HG03135 (cell line): ENCODE data around the gene ARHGAP24.

Experiments used
- ATAC-seq: cut with Tn5 transposase; IDR thresholded peaks from one replicate; pipeline ENCODE4 v1.9.1; 2021; ENCODE audit warnings: mild to moderate bottlenecking, moderate library complexity; ENCODE audit not compliant: unreplicated experiment

ARHGAP24 gene

DNA sequence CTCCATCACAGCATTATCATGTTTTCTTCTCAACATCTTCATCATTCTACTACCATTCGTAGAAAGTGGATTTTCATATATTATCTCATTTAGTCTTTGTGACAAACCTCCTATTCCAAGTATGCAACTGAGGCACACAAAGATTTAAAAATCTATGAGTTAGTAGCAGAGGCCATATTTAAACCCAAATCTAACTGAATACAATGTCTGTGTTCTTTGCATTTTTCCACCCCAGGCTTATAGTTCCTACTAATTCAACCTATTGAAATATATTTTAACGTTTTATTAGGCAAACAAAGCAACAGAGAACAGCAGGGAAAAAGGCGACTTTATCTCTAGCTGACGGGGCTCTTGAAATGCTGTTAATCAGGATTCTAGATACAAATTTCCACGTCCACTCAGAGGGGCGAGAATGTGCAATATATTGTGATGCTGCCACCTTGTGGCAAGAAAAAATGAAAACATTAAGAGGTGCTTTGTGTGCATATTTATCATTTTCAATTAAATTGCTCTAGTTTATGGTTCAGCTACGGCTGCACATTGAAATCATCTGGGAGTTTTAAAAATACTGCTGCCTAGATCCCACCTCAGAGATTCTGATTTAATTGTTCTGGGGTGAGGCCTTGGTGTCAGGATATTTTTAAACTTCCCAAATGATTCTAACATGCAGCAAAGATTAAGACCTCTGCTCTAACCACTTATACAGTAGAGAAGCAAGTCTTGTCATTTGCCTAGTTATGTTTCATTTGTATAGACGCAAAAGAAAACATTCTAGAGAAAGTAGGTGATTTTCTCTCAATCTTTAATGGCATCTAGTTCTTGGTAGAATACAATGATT lies 569.0 kb downstream of the ARHGAP24 start:
- peak; percentile 63 for ATAC-seq

DNA sequence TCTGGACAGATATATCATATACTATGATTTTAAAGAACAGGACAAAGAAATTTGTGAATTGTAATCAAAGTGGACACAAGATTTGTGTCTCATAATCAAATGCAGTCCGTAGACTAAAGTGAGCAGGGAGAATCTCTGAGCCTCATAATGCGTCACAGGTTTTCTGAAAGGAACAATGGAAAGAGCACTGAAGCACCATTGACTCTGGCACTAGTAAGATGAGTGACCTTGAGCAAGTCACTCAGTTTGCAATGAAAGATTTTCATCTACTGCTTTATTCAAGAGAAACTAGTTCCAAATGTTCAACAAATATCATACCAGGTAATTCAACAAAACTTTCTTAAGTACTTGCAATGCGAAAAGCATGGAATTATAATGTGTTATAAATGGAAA lies 569.6 kb downstream of the ARHGAP24 start:
- no peak for ATAC-seq

DNA sequence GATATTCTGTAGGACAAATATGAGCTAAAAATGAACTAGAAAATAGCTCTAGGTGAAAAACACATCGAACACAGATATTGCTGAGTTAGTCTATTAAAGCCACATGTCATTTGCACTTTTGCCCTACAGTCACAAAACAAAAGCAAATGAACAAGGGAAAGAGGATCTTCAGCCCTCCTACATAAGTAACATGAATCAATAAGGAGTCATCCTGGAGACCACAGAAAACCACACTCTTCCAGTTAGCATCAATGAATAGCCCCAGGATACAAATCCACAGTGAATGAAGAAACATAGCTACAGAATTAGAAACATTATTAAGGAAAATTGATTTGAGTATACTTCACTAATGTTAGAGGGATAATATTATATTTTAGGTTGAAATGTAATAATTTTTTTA lies 573.5 kb downstream of the ARHGAP24 start:
- ATAC-seq: no peak

DNA sequence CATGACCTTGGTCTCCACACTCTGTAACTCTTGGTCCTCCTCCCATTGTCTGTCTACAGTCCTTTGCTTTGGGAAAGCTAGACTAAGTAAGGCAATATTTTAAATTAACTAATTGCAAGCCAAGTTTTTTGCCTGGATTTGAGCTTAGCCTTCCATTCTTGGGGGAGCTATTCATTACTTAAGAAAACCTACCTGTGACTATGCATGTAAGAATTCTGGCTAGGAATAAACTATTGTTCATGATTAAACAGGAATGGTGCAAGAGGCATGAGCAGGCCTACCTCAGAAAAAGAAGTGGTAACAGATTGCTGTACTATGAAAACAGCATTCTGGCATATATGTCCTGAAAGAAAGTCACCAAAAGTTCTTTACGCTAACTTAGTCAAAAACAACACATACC lies 575.5 kb downstream of the ARHGAP24 start:
- ATAC-seq: no peak
